Stomach (tissue), 9 donors: ENCODE results near the gene CYP4F8. TPM values are rescaled to one million over a fixed set of nuclear protein-coding genes. Genes with fewer than 3 reads are reported as not detected.

Experiments used
- DNase-seq, 2 donors: peaks; one replicate each; pipeline versions ENCODE4 v3.0.0 to v3.0.0-alpha.2; 2013 to 2019
- H3K27ac ChIP-seq, 5 donors: fragments of 200-600 bp in 4 of 5; sonication (generic) in 4 of 5; one replicate each; pipeline ENCODE4 v1.5.1; 2013 to 2019; ENCODE audit warnings: mild to moderate bottlenecking in 1 of 5, moderate library complexity in 1 of 5
- H3K27me3 ChIP-seq, 3 donors: fragments of 200-600 bp; sonication (generic); one replicate each; pipeline ENCODE4 v1.5.1; 2017 to 2019; ENCODE audit warnings: mixed run types in 1 of 3
- H3K36me3 ChIP-seq, 4 donors: fragments of 200-600 bp; sonication (generic); 1 replicate in 3 of 4; 2 replicates in 1 of 4; pipeline ENCODE4 v1.5.1; 2016 to 2019
- H3K4me1 ChIP-seq, 4 donors: fragments of 200-600 bp; sonication (generic); one replicate each; pipeline ENCODE4 v1.5.1; 2016 to 2019
- H3K4me3 ChIP-seq, 4 donors: fragments of 200-600 bp; sonication (generic) in 3 of 4; one replicate each; pipeline ENCODE4 v1.5.1; 2016 to 2019; ENCODE audit warnings: mild to moderate bottlenecking in 1 of 4
- H3K9me3 ChIP-seq, 4 donors: fragments of 200-600 bp; sonication (generic); one replicate each; pipeline ENCODE4 v1.5.1; 2016 to 2019
- CTCF ChIP-seq, 7 experiments: fragments of 450-650 bp in 4 of 7; fragments of 200-600 bp in 3 of 7; sonication (generic) in 3 of 7; IDR thresholded peaks; one replicate each; pipeline ENCODE4 v1.5.1; 2016 to 2019; ENCODE audit warnings: antibody characterized with exemption in 7 of 7, control low read depth in 2 of 7, mild to moderate bottlenecking in 1 of 7
- EP300 ChIP-seq: sonication (generic); formaldehyde crosslinking; IDR thresholded peaks from one replicate; pipeline ENCODE4 v1.6.1; 2017; ENCODE audit warnings: antibody characterized with exemption
- POLR2A ChIP-seq, 4 donors: fragments of 450-650 bp; IDR thresholded peaks; one replicate each; pipeline ENCODE4 v1.6.1; 2016; ENCODE audit warnings: antibody characterized with exemption in 4 of 4, control low read depth in 2 of 4, mild to moderate bottlenecking in 1 of 4, moderate library complexity in 1 of 4
- POLR2AphosphoS5 ChIP-seq, 3 donors: sonication (generic); formaldehyde crosslinking; IDR thresholded peaks; one replicate each; pipeline ENCODE4 v1.6.1; 2016; ENCODE audit warnings: antibody characterized with exemption in 3 of 3
- WGBS, 5 donors: extraction: QIAGEN DNeasy Blood & Tissue Kit in 3 of 5; methylation state at CpG; one replicate each; pipeline versions ENCODE4 v1.1.5 to v1.1.7; 2013 to 2018; 5-methylcytosine and 5-hydroxymethylcytosine counted together
- intact Hi-C: fragments of 100-400 bp; cut with DNase I; formaldehyde crosslinking; loops from one replicate; pipeline ENCODE4 v1.15.1; 2023; ENCODE audit warnings: low total_unique reads
- polyA plus RNA-seq, 3 donors: library from polyadenylated mRNA; stranded (reverse); fragments of 200-250 nt; gene quantifications; one replicate each; pipeline ENCODE4 v1.2.3, GENCODE V29; 2013
- total RNA-seq, 5 donors: library from RNA; depleted of rRNA; stranded (reverse); fragments of >200 nt; gene quantifications; one replicate each; pipeline versions ENCODE4 v1.1.0 to v1.2.3, GENCODE V29; 2014 to 2016
- donor health status: healthy with polysubstance abuse.
- donor health status: Bipolar disorder and iron deficiency.
- donor health status: healthy.

CYP4F8 gene
- total and polyA plus RNA-seq, 8 donors = not detected

GRCh38 chr19:15615526-15615925, 508 bp downstream of the CYP4F8 start:
- TF ChIP-seq POLR2AphosphoS5 (IDR thresholded peaks at IDR 0.05) (no peak), EP300 (no peak), POLR2A (IDR thresholded peaks at IDR 0.05) (no peak), CTCF (IDR thresholded peaks at IDR 0.05) (no peak)
- H3K4me1 ChIP-seq = no peaks in the 10 kb centered on the region
- H3K27ac ChIP-seq = no peak overlapping the region
- peaks cover 0 to 28% (median 5%) of the 10 kb centered on the region in 3 donors for H3K27me3 ChIP-seq
- DNase-seq = no peak
- no peaks in the 10 kb centered on the region for H3K36me3 ChIP-seq
- no peak overlapping the region for H3K4me3 ChIP-seq
- whole genome bisulfite sequencing, 5 donors = 59 to 69% (median 63%) methylated on average over 11 to 14 of the region's 14 CpGs
- H3K9me3 ChIP-seq = no peaks in the 10 kb centered on the region
- intact Hi-C loops = no loop called here

- 76 to 93% (median 86%) methylated on average over 4 of the region's 4 CpGs for WGBS, 5 donors
Measured at GRCh38 chr19:15616183-15616582, 1.2 kb downstream of the CYP4F8 start.

GRCh38 chr19:15616627-15617270, 1.7 kb downstream of the CYP4F8 start:
- no peaks in the 10 kb centered on the region for H3K4me1 ChIP-seq
- intact Hi-C loops = no loop called here
- no peak for TF ChIP-seq CTCF (IDR thresholded peaks at IDR 0.05)
- TF ChIP-seq POLR2AphosphoS5 (IDR thresholded peaks at IDR 0.05) = no peak
- TF ChIP-seq POLR2A (IDR thresholded peaks at IDR 0.05) = no peak
- no peak for TF ChIP-seq EP300
- H3K27me3 ChIP-seq = peaks cover 0 to 33% (median 5%) of the 10 kb centered on the region in 3 donors
- DNase-seq = no peak
- H3K9me3 ChIP-seq = no peaks in the 10 kb centered on the region
- no peaks in the 10 kb centered on the region for H3K36me3 ChIP-seq
- WGBS, 5 donors = 42 to 55% (median 45%) methylated on average over 5 to 7 of the region's 7 CpGs
- no peak overlapping the region for H3K27ac ChIP-seq
- no peak overlapping the region for H3K4me3 ChIP-seq

More at GRCh38 chr19:15616183-15616582, 1.2 kb downstream of the CYP4F8 start:
- Histone ChIP-seq H3K9me3 (no peaks in the 10 kb centered on the region), H3K36me3 (no peaks in the 10 kb centered on the region), H3K4me1 (no peaks in the 10 kb centered on the region), H3K27ac (no peak overlapping the region), H3K4me3 (no peak overlapping the region), H3K27me3 (peaks cover 0 to 30% (median 5%) of the 10 kb centered on the region in 3 donors)
- intact Hi-C loops = no loop called here
- DNase-seq = no peak
- TF ChIP-seq POLR2A (IDR thresholded peaks at IDR 0.05) = no peak
- TF ChIP-seq POLR2AphosphoS5 (IDR thresholded peaks at IDR 0.05) = no peak
- no peak for TF ChIP-seq EP300
- no peak for TF ChIP-seq CTCF (IDR thresholded peaks at IDR 0.05)

GRCh38 chr19:15618321-15618720, 3.3 kb downstream of the CYP4F8 start:
- Histone ChIP-seq H3K9me3 (no peaks in the 10 kb centered on the region), H3K27ac (no peak overlapping the region), H3K4me3 (no peak overlapping the region), H3K4me1 (no peaks in the 10 kb centered on the region), H3K36me3 (no peaks in the 10 kb centered on the region), H3K27me3 (peaks cover 0 to 49% (median 5%) of the 10 kb centered on the region in 3 donors)
- intact Hi-C loops = no loop called here
- DNase-seq = no peak
- WGBS, 5 donors = 70 to 76% (median 72%) methylated on average over 5 of the region's 5 CpGs
- TF ChIP-seq POLR2A (IDR thresholded peaks at IDR 0.05) (no peak), POLR2AphosphoS5 (IDR thresholded peaks at IDR 0.05) (no peak)

- Histone ChIP-seq H3K27me3 (peaks cover 0 to 56% (median 10%) of the 10 kb centered on the region in 3 donors), H3K9me3 (no peaks in the 10 kb centered on the region), H3K4me3 (no peak overlapping the region), H3K4me1 (no peaks in the 10 kb centered on the region), H3K36me3 (no peaks in the 10 kb centered on the region), H3K27ac (no peak overlapping the region)
- DNase-seq = no peak
- intact Hi-C loops = loop anchor here (5.0 to 10.0 kb wide), 2 partner anchors 250 to 563 kb away; partner anchors contain the start of gene FAM32A
- WGBS, 5 donors = 38 to 86% (median 63%) methylated on average over 1 of the region's 1 CpG
- TF ChIP-seq CTCF (IDR thresholded peaks at IDR 0.05) = no peak
- no peak for TF ChIP-seq POLR2A (IDR thresholded peaks at IDR 0.05)
- TF ChIP-seq POLR2AphosphoS5 (IDR thresholded peaks at IDR 0.05) = no peak
- TF ChIP-seq EP300 = no peak
Measured at GRCh38 chr19:15621801-15622200, 6.8 kb downstream of the CYP4F8 start.
